ENCODE results near the gene SIRT5.

SIRT5 gene

DNA sequence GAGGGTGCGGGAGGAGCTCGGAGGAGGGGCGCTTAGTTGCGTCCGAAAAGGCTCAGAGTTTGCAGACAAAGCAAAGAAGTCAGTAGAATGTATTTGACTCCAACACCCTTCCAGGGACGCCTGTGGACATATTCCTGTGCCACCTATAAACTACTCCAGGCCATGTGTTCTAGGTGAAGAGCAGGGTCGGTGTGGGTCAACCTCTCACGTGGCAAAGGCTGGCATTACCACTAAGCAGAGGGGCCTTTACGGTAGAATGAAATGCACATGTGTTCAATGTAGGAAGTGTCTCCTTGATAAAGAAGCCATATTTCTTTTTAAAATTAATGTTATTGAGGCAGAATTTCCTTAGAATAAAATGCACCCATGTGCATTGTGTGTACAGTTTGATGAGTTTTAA lies 15.4 kb downstream of the SIRT5 start:
- no peak for DNase-seq (ENCODE audit: low spot score)

DNA sequence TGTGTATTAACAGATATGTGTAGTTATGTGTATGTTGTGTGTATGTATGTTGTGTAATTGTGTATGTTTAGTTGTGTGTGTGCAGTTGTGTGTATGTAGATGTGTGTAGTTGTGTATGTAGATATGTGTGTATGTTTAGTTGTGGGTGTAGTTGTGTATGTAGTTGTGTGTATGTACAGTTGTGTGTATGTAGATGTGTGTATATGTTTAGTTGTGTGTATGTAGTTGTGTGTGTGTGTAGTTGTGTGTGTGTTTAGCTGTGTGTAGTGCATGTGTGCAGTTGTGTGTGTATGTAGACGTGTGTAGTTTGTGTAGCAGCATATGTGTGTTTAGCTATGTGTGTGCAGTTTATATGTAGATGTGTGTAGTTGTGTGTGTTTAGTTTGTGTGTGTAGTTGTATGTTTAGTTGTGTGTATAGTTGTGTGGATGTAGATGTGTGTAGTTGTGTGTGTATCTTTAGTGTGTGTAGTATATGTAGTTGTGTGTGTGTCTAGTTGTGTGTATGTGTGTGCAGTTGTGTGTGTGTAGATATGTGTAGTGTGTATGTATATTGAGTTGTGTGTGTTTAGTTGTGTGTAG lies 16.3 kb downstream of the SIRT5 start:
- no peak for DNase-seq (ENCODE audit: low spot score)

DNA sequence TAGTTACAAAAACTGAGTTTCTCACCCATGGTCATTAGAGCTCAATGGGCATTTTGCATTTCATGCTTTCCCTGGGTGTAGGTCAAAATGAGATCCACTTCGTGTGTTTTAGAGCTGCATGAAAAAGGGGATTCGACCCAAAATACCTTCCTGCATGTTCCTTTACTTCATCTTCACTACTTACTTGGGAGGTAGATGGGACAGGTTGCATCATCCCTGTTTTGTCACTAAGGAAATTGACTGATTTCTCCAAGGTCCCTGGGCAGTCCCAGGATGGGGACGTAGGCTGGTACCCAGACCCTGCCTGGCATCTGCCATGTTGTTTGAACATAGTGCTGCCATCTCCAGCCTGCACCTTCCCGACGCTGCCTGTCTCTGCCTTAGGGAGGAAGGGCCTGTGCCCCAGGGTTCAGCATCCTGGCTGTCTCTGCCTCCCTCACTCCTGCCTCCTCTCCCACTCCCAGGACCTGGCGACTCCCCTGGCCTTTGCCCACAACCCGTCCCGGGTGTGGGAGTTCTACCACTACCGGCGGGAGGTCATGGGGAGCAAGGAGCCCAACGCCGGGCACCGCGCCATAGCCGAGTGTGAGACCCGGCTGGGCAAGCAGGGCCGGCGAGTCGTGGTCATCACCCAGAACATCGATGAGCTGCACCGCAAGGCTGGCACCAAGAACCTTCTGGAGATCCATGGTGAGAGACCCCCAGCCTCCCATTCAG lies 17.0 kb downstream of the SIRT5 start:
- no peak for DNase-seq (ENCODE audit: low spot score)

DNA sequence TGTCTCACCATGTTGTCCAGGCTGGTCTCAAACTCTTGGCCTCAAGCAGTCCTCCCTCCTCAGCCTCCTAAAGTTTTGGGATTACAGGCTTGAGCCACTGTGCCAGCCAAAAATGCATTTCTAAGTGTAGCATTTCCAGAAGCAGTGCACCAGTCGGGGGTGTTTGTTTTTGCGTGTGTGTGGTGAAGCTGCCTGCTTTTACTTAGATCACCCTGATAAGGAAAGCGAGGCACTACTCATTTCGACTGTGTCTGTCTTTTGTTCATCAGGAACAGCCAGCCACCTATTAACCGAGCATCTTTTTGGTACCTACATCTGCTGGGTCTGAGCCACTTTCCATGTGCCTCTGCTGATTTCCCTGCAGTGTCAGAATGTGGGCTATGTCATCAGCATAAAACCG lies 18.7 kb downstream of the SIRT5 start:
- no peak for DNase-seq (ENCODE audit: low spot score)

DNA sequence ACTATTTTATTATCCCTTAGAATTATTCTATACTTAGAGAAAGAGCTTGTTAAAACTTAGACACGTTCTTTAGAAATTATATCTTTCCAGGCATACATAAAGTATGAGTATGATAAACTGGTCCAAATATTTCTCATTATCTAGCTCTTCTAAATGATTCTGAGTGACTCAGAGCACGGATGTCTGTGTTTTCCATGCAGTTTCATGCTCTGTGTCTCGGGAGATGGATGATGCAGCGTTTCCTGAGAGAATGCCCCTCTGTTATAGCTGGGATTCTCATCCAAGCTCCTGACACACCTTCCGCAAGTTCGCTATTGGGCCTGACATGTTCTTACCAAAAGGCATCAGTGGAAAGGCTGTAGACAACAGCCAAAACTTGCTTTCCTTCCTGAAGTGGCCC lies 19.3 kb downstream of the SIRT5 start:
- no peak for DNase-seq (ENCODE audit: low spot score)

DNA sequence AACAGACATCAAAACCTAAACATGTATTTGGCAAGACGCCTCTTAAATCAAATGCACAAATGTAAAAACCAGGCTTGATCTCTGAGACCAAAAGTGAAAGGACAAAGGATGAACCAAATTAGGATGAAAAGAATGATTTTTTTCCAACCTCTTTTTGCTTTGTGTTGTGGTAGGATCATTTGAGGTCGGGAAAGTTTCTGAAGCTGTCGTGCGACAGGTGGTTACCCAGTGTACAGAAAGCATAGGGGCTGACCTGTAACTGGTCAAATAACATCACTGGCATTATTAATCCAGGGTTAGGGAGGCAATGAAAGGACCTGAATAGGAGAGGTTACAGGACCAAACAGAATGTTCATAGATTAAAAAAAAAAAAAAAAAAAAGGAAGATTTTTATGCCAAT lies 22.7 kb downstream of the SIRT5 start:
- DNase-seq (ENCODE audit: low spot score): no peak

DNA sequence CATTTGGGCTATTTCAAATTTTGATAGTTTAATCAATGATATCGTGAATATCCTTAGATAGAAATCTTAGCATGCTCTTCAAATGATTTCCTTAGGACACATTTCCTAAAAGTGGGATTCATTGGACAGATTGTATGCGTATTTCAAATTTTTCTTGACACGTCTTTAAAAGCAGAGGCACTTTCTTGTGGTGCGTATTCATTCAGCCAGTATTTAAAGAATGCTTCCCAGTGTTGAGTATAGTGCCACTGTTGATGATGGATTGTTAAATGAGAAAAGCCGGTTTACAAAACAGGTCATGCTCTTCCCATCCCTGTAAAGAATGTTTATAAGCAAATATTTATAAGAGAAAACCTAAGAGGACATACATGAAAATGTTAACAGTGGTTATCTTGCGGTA lies 25.6 kb downstream of the SIRT5 start:
- DNase-seq (ENCODE audit: low spot score): no peak

DNA sequence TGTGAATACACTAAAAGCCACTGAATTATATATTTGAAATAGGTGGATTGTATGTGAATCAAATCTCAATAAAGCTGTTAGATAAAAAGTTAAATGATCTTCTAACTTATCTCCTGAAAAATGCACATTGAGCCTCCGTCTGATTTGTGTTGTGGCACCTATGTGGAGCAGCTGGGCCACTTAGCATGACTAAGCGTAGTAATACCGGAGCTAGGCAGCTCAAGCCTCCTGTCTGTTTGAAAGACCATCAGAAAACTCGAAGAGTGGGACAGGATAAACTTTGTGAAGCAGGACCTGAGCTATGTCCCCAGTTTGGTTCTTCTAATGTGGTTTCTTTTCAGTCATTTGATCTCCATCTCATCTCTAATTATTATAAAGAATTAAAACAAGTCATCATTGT lies 29.7 kb downstream of the SIRT5 start:
- no peak for DNase-seq (ENCODE audit: low spot score)

DNA sequence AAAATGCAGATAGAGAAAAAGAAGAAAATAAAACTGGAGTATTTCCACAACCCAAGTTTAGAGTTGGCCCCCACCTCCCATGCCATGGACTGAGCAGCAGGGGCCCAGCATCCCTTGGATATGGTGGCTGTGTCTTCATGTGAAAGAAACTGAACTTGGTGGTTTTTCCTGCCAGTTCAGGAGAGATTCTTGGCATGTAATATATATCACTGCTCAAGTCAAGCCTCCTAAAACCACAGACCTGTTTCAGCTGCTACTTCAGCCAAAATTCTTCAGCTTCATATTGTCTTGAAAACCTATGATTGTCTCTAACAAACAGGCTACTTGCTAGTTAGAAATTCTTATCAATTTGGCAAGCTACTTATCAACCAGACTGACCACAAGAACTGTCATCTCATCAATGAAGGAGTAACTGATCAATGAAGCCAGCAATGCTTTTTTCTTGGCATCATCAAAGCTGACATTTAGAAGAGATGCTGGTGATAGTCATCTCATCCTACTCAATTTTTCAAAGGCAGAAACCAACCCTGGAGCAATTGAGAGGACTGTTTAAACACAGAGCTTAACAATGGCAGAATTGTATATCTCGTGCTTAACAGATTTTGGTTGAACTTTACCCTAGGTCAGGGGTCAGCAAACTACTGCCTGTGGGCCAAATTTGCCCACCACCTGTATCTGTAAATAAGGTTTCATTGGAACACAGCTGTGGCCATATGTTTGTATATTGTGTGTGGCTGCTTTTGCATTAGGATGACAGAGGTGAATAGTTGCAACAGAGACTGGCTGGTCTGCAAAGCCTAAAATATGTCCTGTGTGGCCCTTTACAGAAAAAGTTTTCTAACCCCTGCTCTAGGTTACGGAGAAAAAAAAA lies 30.4 kb downstream of the SIRT5 start:
- DNase-seq (ENCODE audit: low spot score): no peak

DNA sequence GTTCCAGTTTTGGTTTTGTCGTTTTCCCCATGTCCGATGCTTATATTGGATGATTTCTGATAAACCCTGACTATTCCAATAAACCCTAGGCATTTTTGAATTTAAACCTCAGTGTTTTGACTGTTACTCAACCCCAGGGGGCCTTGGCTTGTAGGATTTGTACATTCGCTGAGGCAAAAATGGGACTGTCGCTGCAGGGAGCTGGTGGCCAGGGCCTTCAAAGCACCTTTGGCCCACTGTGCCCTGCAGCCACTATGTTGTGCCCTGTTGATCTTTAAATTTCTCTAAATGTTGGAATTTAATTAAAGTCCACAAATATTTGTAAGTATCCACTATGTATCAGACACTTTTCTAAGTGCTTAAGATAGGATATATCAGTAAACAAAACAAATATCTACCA lies 31.2 kb downstream of the SIRT5 start:
- no peak for DNase-seq (ENCODE audit: low spot score)

DNA sequence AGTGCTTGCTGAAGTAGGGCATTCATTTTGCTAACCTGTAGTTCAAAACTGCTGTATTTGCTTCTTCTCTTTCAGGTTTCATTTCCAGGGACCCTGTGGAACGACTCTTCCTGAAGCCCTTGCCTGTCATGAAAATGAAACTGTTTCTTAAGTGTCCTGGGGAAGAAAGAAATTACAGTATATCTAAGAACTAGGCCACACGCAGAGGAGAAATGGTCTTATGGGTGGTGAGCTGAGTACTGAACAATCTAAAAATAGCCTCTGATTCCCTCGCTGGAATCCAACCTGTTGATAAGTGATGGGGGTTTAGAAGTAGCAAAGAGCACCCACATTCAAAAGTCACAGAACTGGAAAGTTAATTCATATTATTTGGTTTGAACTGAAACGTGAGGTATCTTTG lies 37.3 kb downstream of the SIRT5 start:
- DNase-seq (ENCODE audit: low spot score): no peak

DNA sequence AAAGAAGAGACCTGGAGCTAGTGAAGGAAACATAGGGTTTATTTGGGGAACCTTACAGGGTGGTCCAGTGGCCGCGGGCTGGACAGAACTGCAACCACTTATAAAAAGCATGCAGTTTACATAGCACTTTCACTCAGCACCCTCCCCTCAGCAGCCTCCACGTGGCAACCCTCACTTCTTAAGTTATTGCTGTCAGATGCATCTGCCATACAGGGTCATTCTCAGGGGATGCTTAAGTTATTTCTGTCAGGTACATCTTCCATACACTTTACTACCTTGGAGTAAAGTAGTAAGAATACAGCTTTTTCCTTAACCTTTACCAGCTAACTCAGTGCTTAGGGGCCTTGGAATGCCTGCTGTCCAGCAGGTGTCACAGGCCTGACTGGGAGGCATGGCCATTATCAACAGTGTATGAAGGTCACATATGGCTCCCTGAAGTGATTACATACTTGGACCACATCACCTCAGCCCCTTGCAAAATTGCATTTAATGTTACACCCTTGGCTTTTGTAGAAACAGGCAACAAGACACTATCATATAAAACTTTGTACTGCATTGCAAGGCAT lies 38.7 kb downstream of the SIRT5 start:
- DNase-seq (ENCODE audit: low spot score): no peak

DNA sequence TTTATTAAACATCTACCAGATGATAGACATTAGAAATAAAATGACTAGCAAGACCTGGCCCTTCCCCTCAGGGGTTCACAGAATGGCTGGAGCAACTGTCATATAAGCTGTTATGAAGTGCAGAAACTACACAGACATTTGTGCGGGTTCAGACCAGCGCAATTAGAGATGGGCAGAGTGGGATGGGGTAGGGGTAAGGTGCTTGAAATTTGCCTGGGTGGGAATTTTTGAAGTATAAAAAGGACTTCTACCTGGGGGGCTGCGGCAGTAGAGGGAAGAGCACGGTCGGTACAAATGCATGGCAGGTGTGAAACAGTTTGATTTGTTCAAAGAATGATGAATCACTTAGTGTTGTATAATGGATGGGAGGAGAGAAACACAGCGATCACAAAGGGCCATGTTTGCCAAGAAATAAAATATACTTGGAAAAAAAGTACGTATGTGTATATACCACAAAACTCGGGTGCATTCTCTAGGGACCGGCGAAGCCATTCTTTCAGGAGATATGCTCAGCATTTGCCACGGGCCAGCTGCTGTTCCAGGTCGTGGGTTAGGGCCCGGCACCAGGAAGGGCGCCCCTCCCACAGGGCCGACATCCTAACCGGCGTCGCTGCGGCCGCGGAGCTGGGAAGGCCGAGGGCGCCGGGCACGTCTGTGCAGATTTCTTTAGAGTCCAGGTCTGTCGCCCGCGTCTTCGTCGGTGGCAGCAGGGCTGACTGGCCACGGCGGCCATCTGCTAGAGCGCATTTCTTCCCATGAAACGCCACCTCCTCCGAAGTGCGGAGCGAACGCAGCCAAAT lies 39.9 kb downstream of the SIRT5 start:
- peak; percentile 52 for DNase-seq (ENCODE audit: low spot score)

DNA sequence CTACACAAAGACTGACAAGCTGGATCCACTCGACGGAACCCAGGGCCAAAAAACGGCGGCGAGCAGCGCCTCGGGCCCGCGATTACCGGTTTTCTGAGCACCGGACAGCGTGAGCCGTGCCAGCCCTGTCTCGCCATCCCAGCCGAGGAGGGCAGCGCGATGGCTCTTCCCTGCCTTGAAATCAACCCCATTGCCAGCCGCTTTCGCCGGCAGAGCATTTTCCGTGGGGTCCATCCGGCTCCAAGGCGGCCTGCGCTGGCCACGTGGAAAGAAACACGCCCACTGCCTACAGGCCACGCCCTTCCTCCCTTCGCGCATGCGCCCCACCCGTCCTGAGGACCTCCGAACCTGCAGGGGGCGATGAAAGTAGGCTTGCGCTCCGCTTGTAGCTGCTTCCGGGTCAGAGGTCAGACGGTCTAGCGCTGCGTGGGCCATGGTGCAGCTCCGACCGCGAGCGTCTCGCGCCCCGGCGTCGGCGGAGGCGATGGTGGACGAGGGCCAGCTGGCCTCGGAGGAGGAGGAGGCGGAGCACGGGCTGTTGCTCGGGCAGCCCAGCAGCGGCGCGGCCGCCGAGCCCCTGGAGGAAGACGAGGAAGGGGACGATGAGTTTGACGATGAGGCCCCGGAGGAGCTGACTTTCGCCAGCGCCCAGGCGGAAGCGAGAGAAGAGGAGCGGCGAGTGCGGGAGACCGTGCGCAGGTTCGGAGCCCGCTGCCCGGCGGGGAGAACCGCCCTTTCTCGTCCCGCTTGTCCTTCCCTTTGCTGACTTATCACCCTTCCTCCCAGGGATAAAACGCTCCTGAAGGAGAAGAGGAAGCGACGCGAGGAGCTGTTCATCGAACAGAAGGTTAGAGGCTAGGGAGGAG lies 40.8 kb downstream of the SIRT5 start, which contains the start of gene NOL7:
TSS of gene NOL7 (plus strand) at position 410 of the 866 bp plus-strand sequence. CDS start at position 434, 24 bp downstream.
- DNase-seq (ENCODE audit: low spot score): peak; percentile 97

DNA sequence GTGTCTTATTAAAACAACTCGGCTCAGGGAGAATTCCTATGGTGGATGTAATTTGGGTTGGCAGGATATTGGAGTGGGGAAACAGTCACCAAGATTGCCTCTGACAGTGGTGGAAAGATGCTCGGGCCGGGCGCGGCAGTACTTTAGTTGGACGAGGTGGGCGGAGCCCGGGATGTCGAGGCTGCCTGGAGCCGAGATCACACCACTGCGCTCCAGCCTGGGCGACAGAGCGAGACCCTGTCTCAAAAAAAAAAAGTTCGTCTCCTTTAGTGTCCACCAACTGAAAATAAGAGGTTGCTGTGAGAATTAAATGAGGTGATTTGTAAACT lies 41.4 kb downstream of the SIRT5 start:
- DNase-seq (ENCODE audit: low spot score): peak; percentile 71

DNA sequence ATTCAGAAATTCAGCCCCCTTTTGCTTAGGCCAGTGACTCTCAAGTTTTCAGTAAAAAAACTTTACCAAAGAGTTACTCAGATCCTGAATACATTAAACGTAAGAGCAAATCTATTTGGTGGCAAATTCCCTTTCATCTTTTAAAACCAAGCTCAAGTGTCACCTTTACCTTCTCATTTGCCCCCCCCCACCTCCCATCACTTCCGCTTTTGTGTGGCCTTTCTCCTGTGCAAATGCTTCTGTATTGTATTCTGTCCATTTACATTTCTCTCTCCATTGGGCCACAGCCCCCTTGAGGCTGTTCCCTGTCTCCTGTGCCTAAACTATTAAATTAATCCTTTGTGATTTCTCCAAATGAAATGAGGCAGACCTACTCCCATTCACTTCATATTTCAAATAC lies 42.7 kb downstream of the SIRT5 start:
- DNase-seq (ENCODE audit: low spot score): no peak

DNA sequence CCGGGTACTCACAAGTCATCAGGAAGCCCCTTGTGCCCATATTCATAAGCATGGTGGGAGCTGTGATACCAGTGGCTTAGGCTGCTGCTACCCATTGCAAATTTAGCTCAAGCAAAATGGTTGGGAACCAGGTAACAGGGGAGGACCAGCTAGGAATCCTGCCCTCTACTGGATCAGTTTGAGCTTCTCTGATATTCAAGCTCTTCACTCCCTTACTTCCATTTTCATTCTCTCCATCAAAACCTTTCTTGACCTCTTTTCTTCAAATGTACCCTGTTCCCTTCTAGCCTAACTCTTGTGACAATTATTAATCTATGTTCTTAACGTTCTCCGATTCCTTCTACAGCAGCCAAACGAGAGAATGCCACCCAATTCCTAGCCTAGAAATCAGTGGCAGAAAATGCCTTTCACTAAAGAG lies 50.5 kb downstream of the SIRT5 start:
- peak; percentile 61 for DNase-seq (ENCODE audit: low spot score)

DNA sequence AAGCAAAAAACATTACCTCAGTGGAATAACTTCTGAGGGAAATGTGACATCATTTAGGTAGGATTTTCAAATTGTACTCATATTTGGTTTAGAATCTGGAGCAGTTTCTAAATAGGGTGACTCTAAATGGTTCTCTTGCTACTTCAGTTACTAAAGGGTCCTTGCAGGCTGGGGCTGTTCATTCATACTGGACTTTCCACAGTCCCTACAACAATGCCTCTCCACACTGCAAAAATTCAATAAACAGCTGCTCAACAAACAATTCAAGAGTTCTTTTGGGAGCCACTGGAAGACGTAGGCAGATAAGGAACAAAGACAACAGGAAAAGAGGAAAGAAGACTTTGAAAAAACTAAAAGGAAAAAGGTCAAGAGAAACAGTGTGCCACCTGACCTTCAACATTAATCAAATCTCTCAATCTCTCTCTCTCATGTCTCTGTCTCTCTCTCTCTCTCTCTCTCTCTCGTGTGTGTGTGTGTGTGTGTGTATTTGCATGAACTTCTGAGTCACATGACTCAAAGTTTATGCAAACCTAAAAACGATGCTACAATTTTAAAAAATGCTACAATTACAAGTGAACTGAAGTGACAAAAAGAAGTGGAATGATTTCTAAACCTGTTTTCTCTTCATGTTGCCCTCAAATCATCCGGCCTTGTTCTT lies 55.2 kb downstream of the SIRT5 start:
- no peak for DNase-seq (ENCODE audit: low spot score)

DNA sequence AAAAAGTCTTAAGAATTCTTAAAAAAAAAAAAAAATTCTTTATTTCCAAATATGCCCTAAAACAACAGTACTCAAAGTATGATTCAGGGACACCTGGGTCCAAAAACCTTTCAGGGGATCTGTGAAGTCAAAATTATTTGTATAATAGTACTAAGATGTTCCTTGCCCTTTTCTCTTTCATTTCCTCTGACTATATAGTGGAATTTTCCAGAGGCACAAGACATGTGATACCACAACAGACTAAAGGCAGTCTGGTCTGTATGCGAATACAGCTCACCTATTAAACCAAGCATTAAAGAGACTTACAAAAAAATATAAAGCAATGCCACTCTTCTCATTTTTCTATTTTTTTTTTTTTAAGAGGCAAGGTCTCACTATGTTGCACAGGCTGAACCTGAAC lies 56.1 kb downstream of the SIRT5 start:
- no peak for DNase-seq (ENCODE audit: low spot score)

DNA sequence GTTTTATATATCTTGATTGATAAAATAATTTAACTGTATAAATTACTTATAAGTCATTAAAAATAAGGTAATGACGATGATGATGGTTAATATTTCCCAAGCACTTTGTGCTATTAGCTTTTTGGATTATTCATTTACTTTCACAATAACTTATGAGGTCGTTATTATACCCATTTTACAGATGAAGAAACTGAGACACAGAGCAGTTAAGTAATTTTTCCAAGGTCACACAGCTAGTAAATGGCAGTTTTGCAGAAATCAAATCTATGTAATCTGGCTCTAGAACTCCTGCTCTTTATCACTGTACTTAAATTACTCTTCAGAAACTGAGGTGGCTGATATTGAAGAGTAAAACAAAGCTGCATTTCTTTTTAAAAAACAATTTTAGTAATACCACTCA lies 58.9 kb downstream of the SIRT5 start:
- no peak for DNase-seq (ENCODE audit: low spot score)

All from RKO (cell line).